Neuron (in vitro differentiated cells): ENCODE data around the gene NUP62.
"Not testable (repeated sequence)": the region's sequence is repeated elsewhere in the genome, so short reads cannot be mapped to it uniquely, and the experiment has no call there.

Experiments used
- H2AFZ ChIP-seq: one replicate; pipeline ENCODE4 v1.6.1; 2013; ENCODE audit warnings: low read depth, mild to moderate bottlenecking, inconsistent platforms, low read length, moderate library complexity
- H3K27me3 ChIP-seq: one replicate; pipeline ENCODE4 v1.6.1; 2013; ENCODE audit warnings: low read length; ENCODE audit not compliant: insufficient read depth
- H3K36me3 ChIP-seq: one replicate; pipeline ENCODE4 v1.6.1; 2013; ENCODE audit warnings: low read length; ENCODE audit not compliant: insufficient read depth
- H3K4me1 ChIP-seq: one replicate; pipeline ENCODE4 v1.6.1; 2013; ENCODE audit warnings: low read length; ENCODE audit not compliant: insufficient read depth
- H3K4me3 ChIP-seq: 2 replicates; pipeline ENCODE4 v1.5.1; 2013; ENCODE audit warnings: mild to moderate bottlenecking, low read length, moderate library complexity
- H3K9me3 ChIP-seq: one replicate; pipeline ENCODE4 v1.6.1; 2013; ENCODE audit warnings: low read length

NUP62 gene

GRCh38 chr19:49944567-49944966 is 15.3 kb upstream of the NUP62 start:
- H3K36me3 ChIP-seq, H3K4me1 ChIP-seq, H2AFZ ChIP-seq, H3K27me3 ChIP-seq, H3K9me3 ChIP-seq, H3K4me3 ChIP-seq: not testable (repeated sequence)

GRCh38 chr19:49940482-49940791 is 11.1 kb upstream of the NUP62 start:
- no peaks in the 10 kb centered on the region for H3K9me3 ChIP-seq
- no peaks in the 10 kb centered on the region for H3K36me3 ChIP-seq
- H2AFZ ChIP-seq, result no peak overlapping the region
- peaks cover 10% of the 10 kb centered on the region for H3K4me1 ChIP-seq
- peaks cover 2% of the 10 kb centered on the region for H3K27me3 ChIP-seq
- no peak overlapping the region for H3K4me3 ChIP-seq

GRCh38 chr19:49939721-49940481 is 10.6 kb upstream of the NUP62 start:
- Histone ChIP-seq H3K36me3 (no peaks in the 10 kb centered on the region), H3K9me3 (no peaks in the 10 kb centered on the region), H3K27me3 (peaks cover 2% of the 10 kb centered on the region), H2AFZ (no peak overlapping the region), H3K4me3 (no peak overlapping the region), H3K4me1 (peaks cover 10% of the 10 kb centered on the region)

GRCh38 chr19:49938662-49939061 is 9.4 kb upstream of the NUP62 start:
- no peak overlapping the region for H2AFZ ChIP-seq
- H3K27me3 ChIP-seq, result peaks cover 2% of the 10 kb centered on the region
- H3K4me3 ChIP-seq, result no peak overlapping the region
- no peaks in the 10 kb centered on the region for H3K36me3 ChIP-seq
- H3K4me1 ChIP-seq, result peaks cover 10% of the 10 kb centered on the region
- no peaks in the 10 kb centered on the region for H3K9me3 ChIP-seq

- Histone ChIP-seq H3K4me3 (no peak overlapping the region), H3K27me3 (peaks cover 2% of the 10 kb centered on the region)
Observed at GRCh38 chr19:49937750-49938381, 8.6 kb upstream of the NUP62 start.

GRCh38 chr19:49936549-49936948 is 7.2 kb upstream of the NUP62 start:
- H3K36me3 ChIP-seq, result peaks cover 3% of the 10 kb centered on the region
- H3K4me3 ChIP-seq, result no peak overlapping the region
- H2AFZ ChIP-seq, result no peak overlapping the region
- H3K9me3 ChIP-seq, result no peaks in the 10 kb centered on the region
- H3K4me1 ChIP-seq, result peaks cover 7% of the 10 kb centered on the region
- no peaks in the 10 kb centered on the region for H3K27me3 ChIP-seq

More at GRCh38 chr19:49937750-49938381, 8.6 kb upstream of the NUP62 start:
- Histone ChIP-seq H3K36me3 (peaks cover 1% of the 10 kb centered on the region), H3K4me1 (peaks cover 10% of the 10 kb centered on the region), H2AFZ (peak overlapping the region; percentile 54), H3K9me3 (no peaks in the 10 kb centered on the region)

GRCh38 chr19:49933643-49934042 is 4.3 kb upstream of the NUP62 start:
- H3K27me3 ChIP-seq, result no peaks in the 10 kb centered on the region
- H3K36me3 ChIP-seq, result peaks cover 3% of the 10 kb centered on the region
- peaks cover 3% of the 10 kb centered on the region for H3K4me1 ChIP-seq
- no peak overlapping the region for H3K4me3 ChIP-seq
- no peaks in the 10 kb centered on the region for H3K9me3 ChIP-seq
- H2AFZ ChIP-seq, result no peak overlapping the region

GRCh38 chr19:49932731-49933131 is 3.4 kb upstream of the NUP62 start:
- H3K36me3 ChIP-seq, result peaks cover 6% of the 10 kb centered on the region
- no peaks in the 10 kb centered on the region for H3K27me3 ChIP-seq
- no peak overlapping the region for H2AFZ ChIP-seq
- no peak overlapping the region for H3K4me3 ChIP-seq
- H3K4me1 ChIP-seq, result peaks cover 9% of the 10 kb centered on the region
- H3K9me3 ChIP-seq, result no peaks in the 10 kb centered on the region

GRCh38 chr19:49932041-49932451 is 2.7 kb upstream of the NUP62 start:
- Histone ChIP-seq H3K36me3 (peaks cover 13% of the 10 kb centered on the region), H2AFZ (no peak overlapping the region), H3K9me3 (no peaks in the 10 kb centered on the region), H3K4me1 (peaks cover 14% of the 10 kb centered on the region), H3K4me3 (no peak overlapping the region), H3K27me3 (no peaks in the 10 kb centered on the region)

- no peak overlapping the region for H3K4me3 ChIP-seq
Observed at GRCh38 chr19:49931293-49932040, 2.2 kb upstream of the NUP62 start.

GRCh38 chr19:49930483-49931011 is 1.2 kb upstream of the NUP62 start:
- H3K27me3 ChIP-seq, result no peaks in the 10 kb centered on the region
- peaks cover 17% of the 10 kb centered on the region for H3K4me1 ChIP-seq
- no peak overlapping the region for H2AFZ ChIP-seq
- peak overlapping the region; percentile 36 for H3K4me3 ChIP-seq
- no peaks in the 10 kb centered on the region for H3K9me3 ChIP-seq
- peaks cover 24% of the 10 kb centered on the region for H3K36me3 ChIP-seq

More at GRCh38 chr19:49931293-49932040, 2.2 kb upstream of the NUP62 start:
- no peak overlapping the region for H2AFZ ChIP-seq
- peaks cover 19% of the 10 kb centered on the region for H3K36me3 ChIP-seq
- H3K4me1 ChIP-seq, result peaks cover 17% of the 10 kb centered on the region
- no peaks in the 10 kb centered on the region for H3K9me3 ChIP-seq
- H3K27me3 ChIP-seq, result no peaks in the 10 kb centered on the region

- H2AFZ ChIP-seq, result peak overlapping the region; percentile 13
- peaks cover 27% of the 10 kb centered on the region for H3K36me3 ChIP-seq
- no peaks in the 10 kb centered on the region for H3K9me3 ChIP-seq
- peak overlapping the region; percentile 91 for H3K4me3 ChIP-seq
- H3K27me3 ChIP-seq, result no peaks in the 10 kb centered on the region
- H3K4me1 ChIP-seq, result peaks cover 17% of the 10 kb centered on the region
Observed at GRCh38 chr19:49929611-49930482, 543 bp upstream of the NUP62 start.
